IMR-90 (cell line): ENCODE data around the gene INTS3. TPM values are rescaled to one million over a fixed set of nuclear protein-coding genes. Genes with fewer than 3 reads are reported as not detected.

Source experiments
- BHLHE40 ChIP-seq: fragments of 150-350 bp; IDR thresholded peaks from 2 replicates; pipeline ENCODE4 v1.6.1; 2016; ENCODE audit warnings: mild to moderate bottlenecking, low read depth, low read length
- ELK1 ChIP-seq: fragments of 150-350 bp; IDR thresholded peaks from 2 replicates; pipeline ENCODE4 v1.6.1; 2016; ENCODE audit warnings: low read depth, mild to moderate bottlenecking, low read length, moderate library complexity, borderline replicate concordance
- MAZ ChIP-seq: IDR thresholded peaks from 2 replicates; pipeline ENCODE4 v1.6.1; 2012; ENCODE audit warnings: low read depth, mild to moderate bottlenecking, low read length, improper control_type of control experiment, moderate library complexity, borderline replicate concordance
- NFE2L2 ChIP-seq: fragments of 150-350 bp; IDR thresholded peaks from 2 replicates; pipeline ENCODE4 v1.6.1; 2016; ENCODE audit warnings: low read depth, mild to moderate bottlenecking, low read length
- RAD21 ChIP-seq: IDR thresholded peaks from 2 replicates; pipeline ENCODE4 v1.6.1; 2012; ENCODE audit warnings: low read length, improper control_type of control experiment
- RCOR1 ChIP-seq: IDR thresholded peaks from 2 replicates; pipeline ENCODE4 v1.6.1; 2012; ENCODE audit warnings: mild to moderate bottlenecking, low read length, improper control_type of control experiment; ENCODE audit not compliant: insufficient replicate concordance
- RFX5 ChIP-seq: IDR thresholded peaks from 2 replicates; pipeline ENCODE4 v1.8.0; 2012; ENCODE audit warnings: low read depth, mild to moderate bottlenecking, low read length, moderate library complexity
- SMC3 ChIP-seq: fragments of 150-350 bp; IDR thresholded peaks from 2 replicates; pipeline ENCODE4 v1.6.1; 2016; ENCODE audit warnings: low read depth, mild to moderate bottlenecking, antibody characterized with exemption, low read length, moderate library complexity
- polyA plus RNA-seq, 3 experiments: library from polyadenylated mRNA; depleted of rRNA; stranded (reverse); fragments of >200 nt; gene quantifications; 2 replicates each; pipeline ENCODE4 v1.2.3, GENCODE V29; 2012; ENCODE audit warnings: low replicate concordance in 1 of 3
- total RNA-seq: library from RNA; depleted of rRNA; stranded (reverse); fragments of >200 nt; gene quantifications from 2 replicates; pipeline ENCODE4 v1.2.3, GENCODE V29; 2012

INTS3 gene
- total and polyA plus RNA-seq, 2 of the 4 experiments (the other 2 are of a cell fraction), result 33.5 to 59.4 TPM

- no peak for TF ChIP-seq NFE2L2
- TF ChIP-seq ELK1, result no peak
- TF ChIP-seq SMC3, result no peak
- no peak for TF ChIP-seq RCOR1
- no peak for TF ChIP-seq RAD21
- TF ChIP-seq RFX5, result peak; percentile 48; the same call in 1 of the 2 replicates
- TF ChIP-seq MAZ, result peak; percentile 98
- peak; percentile 67 for TF ChIP-seq BHLHE40
These were observed at the start of gene INTS3 (continued) for GRCh38 chr1:153727463-153728304.
